ENCODE results near the gene PSMB7. TPM values are rescaled to one million over a fixed set of nuclear protein-coding genes. Genes with fewer than 3 reads are reported as not detected.

Gene PSMB7
- total RNA-seq, 1 donor from 2014 or later: 193 TPM

DNA sequence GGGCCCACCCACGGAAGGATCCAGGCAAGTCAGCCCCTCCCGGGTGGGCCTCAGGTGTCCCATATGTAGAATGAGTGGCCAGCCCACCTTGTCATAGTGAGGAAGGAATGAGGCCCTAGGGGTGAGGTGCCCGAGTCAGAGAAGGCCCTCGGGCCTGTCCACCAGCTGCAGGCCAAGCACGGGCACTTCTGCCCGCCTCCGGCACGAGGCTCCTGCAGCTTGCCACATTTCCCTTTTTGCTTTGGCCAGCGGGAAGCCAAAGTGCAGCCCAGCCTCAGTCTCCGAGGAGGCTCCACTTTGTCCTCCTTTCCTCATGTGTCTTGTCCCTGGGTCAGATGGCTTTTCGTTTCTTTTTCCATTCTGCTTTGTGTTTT, 72.9 kb downstream of the PSMB7 start:
- DNase-seq (ENCODE audit: low read depth): no peak
- no peak overlapping the region for H3K4me3 ChIP-seq (ENCODE audit: low read depth, low read length)
- TF ChIP-seq, protein P1, sequence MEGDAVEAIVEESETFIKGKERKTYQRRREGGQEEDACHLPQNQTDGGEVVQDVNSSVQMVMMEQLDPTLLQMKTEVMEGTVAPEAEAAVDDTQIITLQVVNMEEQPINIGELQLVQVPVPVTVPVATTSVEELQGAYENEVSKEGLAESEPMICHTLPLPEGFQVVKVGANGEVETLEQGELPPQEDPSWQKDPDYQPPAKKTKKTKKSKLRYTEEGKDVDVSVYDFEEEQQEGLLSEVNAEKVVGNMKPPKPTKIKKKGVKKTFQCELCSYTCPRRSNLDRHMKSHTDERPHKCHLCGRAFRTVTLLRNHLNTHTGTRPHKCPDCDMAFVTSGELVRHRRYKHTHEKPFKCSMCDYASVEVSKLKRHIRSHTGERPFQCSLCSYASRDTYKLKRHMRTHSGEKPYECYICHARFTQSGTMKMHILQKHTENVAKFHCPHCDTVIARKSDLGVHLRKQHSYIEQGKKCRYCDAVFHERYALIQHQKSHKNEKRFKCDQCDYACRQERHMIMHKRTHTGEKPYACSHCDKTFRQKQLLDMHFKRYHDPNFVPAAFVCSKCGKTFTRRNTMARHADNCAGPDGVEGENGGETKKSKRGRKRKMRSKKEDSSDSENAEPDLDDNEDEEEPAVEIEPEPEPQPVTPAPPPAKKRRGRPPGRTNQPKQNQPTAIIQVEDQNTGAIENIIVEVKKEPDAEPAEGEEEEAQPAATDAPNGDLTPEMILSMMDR (conservative IDR thresholded peaks at IDR 0.05; ENCODE audit: low read depth, low read length): no peak

DNA sequence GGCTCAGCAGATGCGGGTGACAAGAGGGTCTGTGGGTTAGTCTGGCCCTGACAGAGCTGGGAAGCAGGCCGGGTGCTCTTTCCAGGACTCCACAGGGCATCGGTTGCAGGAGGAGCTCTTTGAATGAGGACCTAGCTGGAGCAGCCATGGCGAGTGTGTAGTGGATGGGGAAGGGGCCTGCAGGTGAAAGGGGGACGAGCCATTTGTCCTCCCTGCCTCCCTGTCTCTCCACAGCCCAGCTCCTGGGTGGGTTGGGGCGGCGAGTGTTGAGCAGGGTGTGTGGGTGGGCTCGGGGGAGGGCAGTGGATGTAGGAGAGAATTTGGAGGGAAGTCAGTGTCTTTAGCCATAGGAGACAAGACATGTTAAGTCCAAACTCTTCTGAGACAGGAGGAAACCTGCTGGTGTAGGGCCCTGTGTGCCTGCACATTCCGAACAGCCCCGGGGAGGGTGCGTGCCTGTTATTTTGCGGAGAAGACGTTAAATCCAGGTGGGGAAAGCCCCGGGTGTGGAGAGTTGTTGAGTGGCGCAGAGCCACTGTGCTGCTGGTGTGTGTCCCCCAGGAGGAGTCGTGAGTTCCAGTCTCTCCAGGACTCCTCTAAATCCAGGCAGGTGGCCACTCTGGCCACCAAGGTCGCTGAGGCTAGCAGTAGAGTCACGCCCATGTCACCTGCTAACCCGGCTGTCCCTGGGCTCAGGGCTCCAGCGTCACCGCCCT, 73.6 kb downstream of the PSMB7 start:
- TF ChIP-seq, protein P1 (conservative IDR thresholded peaks at IDR 0.05; ENCODE audit: low read depth, low read length): no peak
- H3K4me3 ChIP-seq (ENCODE audit: low read depth, low read length): no peak overlapping the region
- DNase-seq (ENCODE audit: low read depth): no peak

DNA sequence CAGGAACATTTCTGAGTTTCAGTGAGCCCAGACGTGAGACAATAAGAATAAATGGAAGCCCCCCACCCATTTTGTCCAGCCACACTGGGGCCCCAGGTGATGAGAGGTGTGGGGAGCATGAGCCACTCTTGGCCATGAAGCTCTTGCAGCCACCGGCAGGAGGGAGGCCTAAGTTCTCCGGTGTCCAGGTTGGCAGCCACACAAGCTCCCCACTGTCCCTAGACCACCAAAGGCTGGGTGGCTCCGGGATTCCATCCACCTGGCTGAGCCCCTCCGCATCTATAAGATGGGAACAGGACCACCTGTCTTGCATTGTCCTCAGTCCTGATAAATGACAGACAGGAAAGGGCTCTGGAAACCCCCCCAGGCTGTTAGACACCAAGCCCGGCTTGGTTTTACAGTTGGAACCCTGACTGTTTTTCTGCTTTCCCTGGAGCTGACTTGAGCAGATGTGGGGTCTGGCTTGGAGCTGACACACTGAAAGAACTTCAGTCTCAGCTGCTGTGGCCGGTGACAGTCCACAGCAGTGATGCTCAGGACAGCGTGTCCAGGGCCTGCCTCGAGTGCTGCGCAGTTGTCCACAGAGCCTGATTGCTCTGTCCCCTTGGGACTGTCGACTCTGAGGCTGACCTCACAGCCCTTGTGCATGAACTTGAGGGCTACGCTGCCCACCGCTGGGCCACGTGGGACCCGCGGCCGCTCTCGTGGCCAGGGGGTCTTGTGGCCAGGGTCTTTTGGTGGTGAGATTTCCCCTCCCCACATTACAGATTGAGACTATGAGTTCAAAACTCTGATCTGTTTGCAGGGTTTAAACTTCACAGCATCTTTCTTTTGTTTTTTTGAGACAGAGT, 74.8 kb downstream of the PSMB7 start:
- TF ChIP-seq, protein P1 (conservative IDR thresholded peaks at IDR 0.05; ENCODE audit: low read depth, low read length): no peak
- DNase-seq (ENCODE audit: low read depth): no peak
- H3K4me3 ChIP-seq (ENCODE audit: low read depth, low read length): no peak overlapping the region

DNA sequence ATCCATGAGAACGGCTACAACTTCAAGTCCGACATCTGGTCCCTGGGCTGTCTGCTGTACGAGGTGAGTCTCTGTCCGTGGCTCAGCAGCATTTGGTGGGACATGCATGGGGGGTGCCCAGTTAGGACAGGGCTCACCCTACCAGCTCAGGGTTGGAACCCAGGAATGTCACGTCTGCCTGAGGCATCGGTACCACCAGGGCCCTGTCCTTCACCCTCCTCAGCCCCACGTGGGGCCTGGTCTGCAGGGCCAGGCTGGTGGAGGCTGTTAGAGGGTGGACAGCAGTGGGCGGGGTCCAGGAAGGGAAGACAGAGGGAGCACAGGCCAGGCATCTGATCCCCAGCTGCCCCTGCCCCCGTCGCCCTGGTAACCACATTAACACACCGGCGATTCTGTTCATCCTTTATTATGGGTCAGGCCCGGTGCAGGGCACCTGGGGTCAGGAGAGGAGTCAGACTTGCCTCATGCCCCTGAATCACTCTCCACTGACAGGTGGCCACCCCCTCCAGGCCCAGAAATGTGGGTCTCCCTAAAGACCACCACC, 75.6 kb downstream of the PSMB7 start:
- no peak for DNase-seq (ENCODE audit: low read depth)
- no peak overlapping the region for H3K4me3 ChIP-seq (ENCODE audit: low read depth, low read length)
- TF ChIP-seq, protein P1 (conservative IDR thresholded peaks at IDR 0.05; ENCODE audit: low read depth, low read length): no peak

DNA sequence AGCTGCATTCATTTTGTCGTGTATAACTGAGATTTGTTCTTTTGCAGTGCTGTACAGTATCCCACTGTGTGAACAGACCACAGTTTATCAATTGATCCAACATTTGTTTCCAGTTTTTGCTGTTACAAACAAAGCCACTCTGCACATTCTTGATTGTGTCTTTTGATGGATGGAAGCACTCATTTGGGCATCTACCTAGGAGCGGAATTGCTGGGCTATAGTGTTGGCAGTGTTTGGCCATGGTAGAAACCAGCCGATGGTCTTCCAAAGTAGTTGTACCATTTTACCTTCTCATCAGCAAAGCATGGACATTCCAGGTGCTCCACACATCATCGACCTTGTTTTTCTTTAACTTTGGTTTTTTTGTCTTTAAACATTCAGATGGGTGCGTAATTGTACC, 77.7 kb downstream of the PSMB7 start:
- TF ChIP-seq, protein P1 (conservative IDR thresholded peaks at IDR 0.05; ENCODE audit: low read depth, low read length): no peak
- no peak for DNase-seq (ENCODE audit: low read depth)
- H3K4me3 ChIP-seq (ENCODE audit: low read depth, low read length): no peak overlapping the region

DNA sequence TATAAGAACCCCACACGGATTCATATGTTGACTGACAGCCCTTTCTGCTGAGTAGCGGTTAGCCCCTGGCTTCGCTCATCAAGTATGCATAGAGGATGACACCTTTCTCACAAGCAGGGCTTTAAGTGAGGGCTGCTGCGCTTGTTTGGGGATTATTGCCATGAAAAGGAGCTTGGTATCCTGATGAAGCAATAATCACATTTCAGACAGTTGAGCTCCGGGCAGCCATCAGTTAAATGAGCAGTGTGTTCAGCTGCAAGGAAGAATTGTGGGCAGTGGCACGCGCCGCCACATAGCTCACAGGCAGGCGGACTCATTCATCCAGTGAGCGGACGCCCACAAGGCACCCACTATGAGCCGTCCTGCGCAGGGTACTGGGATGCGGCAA, 79.9 kb downstream of the PSMB7 start:
- TF ChIP-seq, protein P1 (conservative IDR thresholded peaks at IDR 0.05; ENCODE audit: low read depth, low read length): no peak
- no peak overlapping the region for H3K4me3 ChIP-seq (ENCODE audit: low read depth, low read length)
- DNase-seq (ENCODE audit: low read depth): no peak
